ENCODE measurements around the gene TSPAN18.

The TSPAN18 gene

DNA sequence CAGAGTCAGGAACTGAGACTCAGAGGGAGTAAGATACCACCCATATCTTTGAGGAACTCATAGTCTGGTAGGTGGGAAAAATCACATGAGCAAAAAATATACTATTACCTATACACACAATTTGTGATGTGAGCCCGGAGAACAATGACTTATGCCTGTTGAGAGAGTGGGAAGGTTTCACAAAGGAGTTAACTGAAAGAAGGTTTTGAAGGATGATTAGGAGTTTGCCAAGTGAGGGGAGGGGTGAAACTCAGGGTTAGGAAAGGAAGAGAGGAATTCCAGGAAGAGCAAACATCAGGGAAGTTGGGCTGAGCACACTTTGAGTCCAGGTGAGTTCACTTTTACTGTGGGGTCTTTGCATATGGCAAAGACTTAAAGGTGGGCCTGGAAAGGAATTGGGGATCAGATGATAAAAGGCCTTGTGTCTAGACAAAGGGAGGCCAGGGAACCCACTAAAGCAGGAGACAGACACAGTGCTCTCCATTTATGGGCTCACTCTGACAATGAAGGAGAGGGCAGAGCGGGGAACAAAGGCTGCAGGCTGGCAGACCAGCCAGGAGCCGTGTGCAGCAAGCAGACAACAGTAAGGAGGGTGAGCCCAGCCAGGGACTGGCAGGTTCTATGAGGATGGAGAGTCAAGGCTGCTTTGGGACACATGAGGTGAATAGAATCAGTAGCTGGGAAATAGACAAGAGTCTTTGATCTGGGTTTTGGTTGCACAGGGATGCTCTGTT is 33.1 kb downstream of the TSPAN18 start:
- DNase-seq (ENCODE audit: low read depth in 2 of 2) = no peak

DNA sequence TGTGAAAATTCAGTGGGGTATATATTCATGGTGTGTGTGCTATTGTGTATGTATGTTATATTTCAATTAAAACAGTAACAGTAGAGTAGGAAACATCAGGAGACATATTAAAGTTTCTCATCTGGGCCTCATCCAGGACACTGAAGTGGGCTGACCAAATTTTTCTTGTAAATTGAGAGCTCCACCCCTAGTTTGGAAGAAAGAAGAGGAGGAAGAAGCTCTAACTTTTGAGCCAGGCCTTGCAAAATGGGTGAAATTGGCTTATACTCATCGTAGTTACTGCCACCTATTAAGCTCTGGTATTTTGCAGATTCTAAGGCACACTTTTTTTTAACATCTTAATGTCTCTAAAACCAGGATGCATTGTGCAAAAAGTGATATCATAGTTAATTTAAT is 33.7 kb downstream of the TSPAN18 start:
- DNase-seq (ENCODE audit: low read depth in 2 of 2) = no peak

DNA sequence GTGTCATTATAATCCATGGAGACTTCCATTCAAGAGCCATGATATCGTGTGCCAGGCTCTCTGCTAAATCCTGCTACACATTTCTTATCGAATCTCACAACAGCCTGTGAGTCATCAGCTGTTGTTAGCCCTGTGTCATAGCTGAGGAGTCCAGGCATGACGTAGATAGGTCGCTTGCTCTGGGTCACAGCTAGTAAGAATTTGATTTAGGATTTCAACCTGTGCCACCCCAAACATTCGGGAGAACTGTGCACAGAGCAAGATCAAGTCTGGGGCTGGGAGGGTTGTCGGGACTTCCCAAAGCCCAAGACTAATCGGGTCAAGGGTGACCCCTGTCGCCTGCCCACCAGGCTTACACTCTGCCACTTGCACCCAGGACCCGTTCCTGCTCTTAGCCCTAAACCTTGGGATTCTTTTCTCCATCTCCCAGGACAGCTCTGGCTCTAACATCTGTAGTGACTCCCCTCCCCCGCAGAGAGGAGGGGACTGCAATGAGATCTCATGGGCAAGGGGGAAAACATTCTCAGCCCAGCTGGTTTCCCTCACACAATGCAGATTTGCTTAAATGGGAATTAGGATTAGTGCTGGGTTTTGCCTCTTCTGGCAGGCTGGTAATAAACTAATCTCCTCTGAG is 34.3 kb downstream of the TSPAN18 start:
- no peak for DNase-seq (ENCODE audit: low read depth in 2 of 2)

DNA sequence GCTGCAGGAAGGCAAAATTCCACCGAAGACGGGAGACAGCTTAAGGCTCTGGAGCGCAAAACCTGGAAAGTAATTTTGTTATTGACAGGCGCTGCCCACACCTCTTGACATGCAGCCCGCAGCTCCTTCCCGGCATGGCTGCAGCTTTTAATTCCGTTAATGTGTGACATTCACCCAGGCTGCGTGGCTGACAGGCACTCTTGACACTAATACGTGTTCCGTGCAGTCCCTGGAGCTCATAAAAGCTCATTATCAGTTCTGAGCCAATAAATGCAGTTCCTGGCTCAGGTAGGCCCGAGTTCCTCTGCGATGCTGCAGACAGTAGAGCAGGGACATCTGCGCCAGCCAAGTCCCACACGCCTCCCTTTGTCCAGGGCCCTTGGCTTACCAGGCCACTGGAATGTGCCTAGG is 34.8 kb downstream of the TSPAN18 start:
- no peak for DNase-seq (ENCODE audit: low read depth in 2 of 2)

DNA sequence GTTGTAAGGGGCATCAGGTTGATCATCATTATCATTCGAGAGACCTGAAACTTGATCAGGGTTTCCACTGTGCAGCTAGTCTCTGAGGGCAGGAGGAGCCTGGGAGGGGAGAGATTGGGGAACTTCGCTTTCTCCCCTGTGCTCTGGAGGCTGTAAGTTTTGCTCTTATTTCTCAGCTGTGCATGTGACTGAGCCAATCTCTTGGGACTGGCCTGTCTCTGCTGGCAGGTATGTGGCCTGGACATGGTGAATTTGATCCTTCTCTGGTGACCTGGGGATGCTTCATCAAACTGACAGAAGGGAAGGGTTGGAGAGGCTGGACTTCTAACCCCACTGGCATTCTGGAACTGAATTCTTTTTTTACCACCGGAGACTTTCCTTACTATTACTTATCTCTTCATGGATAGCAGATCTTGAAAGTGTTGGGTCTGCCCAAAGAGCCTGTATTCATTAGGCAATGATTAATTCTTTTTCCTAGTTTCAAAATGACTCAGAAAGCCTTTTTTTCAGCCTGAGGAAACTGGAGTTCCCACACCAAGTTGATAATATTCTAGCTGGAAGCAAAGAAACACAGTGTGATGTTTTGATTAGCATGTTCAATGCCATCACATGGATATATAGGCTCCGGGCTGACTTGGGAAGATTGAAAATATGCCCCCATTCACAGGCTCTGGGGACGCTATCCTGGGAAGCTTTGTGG is 36.5 kb downstream of the TSPAN18 start:
- no peak for DNase-seq (ENCODE audit: low read depth in 2 of 2)

DNA sequence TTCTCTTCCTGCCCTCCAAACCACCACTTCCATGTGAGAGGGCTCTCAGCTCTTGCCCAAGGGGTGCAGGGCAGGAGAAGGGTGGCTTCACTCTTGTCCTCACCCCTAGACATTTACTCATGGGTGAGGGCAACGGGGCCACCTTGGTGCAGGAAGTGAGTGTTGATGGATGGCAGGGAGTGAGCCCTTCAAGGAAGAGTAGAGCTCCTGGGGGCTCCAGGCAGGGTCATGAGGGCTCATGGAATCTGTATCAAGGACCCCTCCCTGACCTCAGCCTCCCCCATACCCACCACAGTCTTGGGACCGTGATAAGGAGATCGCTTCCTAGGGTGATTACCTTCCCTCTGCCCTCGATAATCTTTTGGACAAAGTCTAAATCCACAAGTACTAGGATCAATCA is 37.8 kb downstream of the TSPAN18 start:
- no peak for DNase-seq (ENCODE audit: low read depth in 2 of 2)

DNA sequence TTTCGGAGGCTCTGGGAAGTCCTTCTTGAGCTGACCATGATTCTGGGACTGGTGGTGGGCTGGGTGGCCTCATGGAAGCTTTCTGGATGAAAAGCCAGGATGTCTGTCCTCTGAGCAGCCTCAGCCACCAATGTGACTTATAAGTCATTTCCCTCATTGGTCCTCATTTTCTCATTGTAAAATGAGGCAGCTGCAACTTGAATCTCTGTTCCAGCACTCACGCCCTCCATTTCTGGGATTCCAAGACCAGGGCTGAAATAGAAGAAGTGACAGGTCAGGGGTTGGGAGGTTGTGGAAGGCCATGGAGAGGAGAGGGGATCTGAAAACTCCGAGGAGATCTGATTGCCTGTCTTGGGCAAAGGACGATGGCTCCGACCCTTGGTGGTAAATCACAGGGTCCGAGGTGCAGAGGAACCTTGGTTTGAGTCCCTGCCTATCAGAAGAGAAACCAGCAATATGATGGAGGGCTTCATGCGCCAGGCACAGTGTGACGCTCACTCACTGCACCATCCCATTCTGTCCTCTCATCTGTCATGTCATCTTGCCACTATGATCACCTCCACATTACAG is 38.3 kb downstream of the TSPAN18 start:
- no peak for DNase-seq (ENCODE audit: low read depth in 2 of 2)

DNA sequence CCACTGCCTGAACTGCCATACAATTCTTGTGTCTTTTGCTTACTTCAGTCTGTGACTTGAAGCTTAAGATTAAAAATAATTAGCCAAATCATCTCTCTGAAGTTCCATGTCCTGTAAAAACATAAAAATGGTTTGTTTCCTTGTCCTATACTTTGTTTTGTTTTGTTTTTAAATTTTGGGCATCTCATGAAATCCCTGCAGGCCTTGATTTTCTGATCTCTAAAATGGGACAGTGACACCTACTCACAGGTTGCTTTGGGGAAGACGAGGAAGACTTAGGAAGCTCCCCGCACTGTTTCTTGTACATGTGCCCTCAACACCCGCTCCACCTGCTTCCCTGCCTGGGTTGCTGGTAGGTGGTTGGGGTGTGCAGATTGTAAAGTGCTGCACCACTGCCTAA is 38.9 kb downstream of the TSPAN18 start:
- DNase-seq (ENCODE audit: low read depth in 2 of 2) = no peak

DNA sequence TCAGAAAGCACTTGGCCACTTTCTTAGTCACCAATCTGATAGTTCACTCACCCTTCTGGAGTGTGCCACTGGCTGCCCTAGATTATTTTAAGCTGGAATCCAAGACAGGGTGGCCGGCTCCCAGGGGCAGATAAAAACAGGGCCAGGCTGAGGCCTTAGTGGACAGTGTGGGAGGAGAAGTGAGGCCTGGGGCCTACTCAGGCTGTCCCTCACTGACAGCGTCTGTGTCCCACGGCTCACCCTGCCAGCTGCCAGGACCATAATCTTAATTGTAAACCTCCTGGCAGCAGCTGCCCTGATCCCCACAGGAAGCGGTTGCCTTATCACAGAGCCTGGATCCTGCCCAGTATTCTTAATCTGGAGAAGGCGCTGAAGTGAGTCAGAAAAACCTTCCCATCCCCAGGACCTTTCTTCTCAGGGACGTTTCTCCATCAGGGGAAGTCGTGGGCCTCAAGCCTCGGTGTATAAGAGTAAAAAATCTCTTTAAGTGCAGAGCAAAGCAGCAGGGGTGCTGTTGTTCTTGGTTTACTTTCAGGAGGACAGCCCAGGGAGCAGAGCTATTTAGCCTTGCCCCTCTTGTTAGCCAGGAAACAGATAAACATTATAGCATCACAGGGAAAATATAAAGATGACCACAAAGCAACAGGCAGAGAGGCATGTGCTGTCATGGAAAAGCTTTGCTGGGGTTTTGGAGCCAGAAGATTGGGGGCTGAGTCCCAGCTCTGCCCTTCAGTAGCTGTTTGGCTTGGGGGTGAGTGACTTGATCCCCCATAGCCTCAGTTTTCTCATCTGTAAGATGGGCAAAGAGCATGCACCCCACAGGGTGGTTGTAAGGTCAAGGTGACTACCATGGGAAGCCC is 39.6 kb downstream of the TSPAN18 start:
- DNase-seq (ENCODE audit: low read depth in 2 of 2) = no peak

DNA sequence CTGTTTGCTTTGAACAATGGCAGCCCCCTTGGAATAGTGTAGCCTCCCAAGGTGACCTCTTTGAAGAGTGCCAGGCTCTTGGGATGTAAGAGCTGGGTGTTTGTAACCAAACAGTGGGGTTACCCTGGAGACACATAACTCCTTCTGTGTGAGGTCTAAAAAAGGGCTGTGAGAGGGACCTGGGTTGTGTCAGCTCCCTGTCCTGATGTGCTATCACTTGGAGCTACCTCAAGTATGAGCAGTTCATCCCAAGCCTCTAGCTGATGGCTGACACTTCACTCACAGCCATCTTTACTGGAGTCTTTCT is 40.2 kb downstream of the TSPAN18 start:
- no peak for DNase-seq (ENCODE audit: low read depth in 2 of 2)

DNA sequence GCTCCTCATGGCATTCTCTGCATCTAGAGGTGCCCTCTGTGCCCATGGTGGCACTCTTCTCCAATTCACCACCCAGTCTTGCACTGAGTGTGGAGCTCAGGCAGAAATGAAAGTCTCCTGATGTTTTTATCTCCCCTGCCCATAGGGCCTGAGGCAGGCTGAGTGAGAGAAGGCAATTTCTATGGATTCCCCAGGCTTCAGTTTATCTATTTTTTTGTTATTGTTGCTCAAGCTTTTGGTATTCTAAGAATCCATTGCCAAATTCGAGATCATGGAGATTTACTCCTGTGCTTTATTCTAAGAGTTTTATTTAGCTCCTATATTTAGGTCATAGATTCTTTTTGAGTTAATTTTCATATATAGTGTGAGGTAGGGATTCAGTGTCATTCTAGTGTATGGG is 40.7 kb downstream of the TSPAN18 start:
- DNase-seq (ENCODE audit: low read depth in 2 of 2) = no peak

DNA sequence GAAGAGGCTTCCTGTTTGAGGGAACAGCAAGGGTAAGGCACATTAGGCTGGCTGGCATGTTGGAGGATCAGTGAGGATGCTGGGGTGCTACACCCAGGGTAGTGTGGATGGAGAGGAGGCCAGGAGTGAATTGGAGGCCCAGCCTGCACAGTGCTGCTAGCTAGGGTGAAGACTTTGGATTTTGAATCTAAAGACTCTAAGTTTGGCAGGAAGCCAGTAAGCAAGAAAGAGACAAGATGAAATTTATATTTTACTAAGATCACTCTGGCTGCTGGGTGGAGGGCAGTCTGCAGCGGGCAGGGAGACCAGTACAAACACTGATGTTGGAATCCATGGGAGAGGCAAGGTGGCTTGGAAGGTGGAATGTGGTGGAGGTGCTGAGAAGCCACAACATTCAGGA is 43.6 kb downstream of the TSPAN18 start:
- no peak for DNase-seq (ENCODE audit: low read depth in 2 of 2)

DNA sequence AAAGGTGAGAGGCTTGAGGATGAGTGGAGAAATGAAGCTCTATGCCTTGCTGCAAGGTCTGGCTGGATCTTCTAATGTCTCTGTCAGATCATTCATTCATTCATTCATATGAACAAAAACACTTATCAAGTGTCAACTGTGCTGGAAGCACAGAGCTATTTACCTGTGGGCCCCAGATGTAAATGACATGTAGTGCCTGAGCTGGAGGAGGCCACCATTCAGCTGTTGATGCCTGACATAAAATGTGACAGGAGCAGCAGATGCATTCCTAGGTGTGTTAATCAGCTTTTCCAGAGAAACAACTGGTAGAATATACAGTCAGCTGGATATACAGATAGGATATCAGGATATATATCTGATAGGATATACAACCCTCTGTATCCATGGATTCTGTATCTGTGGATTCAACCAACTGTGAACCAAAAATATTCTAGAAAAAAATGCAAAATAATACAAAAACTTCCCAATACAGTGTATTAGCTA is 44.5 kb downstream of the TSPAN18 start:
- DNase-seq (ENCODE audit: low read depth in 2 of 2) = no peak

DNA sequence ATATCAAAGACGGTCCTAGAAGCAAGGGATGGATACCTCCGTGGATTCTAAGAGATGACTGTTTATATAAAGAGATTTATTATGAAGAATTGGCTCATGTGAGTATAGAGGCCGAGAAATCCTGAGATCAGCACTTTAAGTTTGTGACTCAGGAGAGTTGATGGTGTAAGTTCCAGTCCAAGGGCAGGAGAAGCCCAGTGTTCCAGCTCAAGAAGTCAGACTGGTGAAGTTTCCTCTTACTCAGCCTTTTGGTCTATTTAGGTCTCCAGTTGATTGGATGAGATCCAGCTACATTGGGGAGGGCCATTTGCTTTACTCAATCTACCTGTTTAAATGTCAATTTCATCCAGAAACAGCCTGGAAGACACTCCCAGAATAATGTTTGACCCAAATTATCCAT is 45.1 kb downstream of the TSPAN18 start:
- DNase-seq (ENCODE audit: low read depth in 2 of 2) = no peak

DNA sequence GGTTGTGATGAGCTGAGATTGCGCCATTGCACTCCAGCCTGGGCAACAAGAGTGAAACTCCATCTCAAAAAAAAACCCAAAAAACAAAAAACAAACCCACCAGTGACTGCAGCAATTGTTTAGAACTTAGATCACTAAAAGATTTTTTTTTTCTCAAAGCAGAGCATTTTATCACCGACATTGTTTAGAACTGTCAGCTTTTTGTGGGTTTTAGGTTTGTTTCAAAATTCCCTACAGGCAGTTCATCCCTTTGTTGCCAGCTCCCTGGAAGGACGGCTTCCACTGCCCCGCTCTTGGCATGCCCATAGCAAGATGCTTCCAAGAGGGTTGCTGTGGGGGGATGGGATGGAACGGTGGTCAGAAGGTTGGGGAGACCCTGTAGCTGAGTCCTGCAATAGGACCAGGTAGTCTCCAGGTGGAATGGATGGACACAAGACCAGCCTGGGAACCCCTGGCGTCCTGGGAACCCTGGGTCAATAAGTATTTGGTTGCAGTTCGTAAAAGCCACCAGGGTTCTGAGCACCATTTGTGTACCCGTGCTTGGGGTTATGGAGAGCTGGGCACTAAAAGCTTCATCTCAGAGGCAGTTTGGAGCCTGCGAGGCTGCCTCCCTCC is 46.7 kb downstream of the TSPAN18 start:
- no peak for DNase-seq (ENCODE audit: low read depth in 2 of 2)

DNA sequence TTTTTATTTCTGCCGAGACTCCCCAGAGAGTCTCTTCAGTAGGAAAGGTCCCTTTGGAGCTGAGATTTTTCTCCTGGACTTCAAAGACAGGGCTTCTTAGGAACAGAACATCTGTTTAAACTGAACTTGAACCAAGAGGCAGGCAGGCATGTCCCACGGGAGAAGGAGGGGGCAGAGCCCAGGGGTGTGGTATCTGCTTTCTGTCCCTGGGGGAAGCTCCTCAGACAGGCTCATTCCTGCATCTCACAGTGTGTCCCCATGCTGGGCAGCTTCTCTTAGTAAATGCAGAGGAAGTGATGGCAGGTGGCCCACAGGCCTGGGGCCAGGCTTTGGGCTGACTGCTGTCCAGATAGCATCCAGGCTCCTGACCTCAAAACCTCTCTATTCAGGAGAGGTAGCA is 47.3 kb downstream of the TSPAN18 start:
- DNase-seq (ENCODE audit: low read depth in 2 of 2) = no peak

DNA sequence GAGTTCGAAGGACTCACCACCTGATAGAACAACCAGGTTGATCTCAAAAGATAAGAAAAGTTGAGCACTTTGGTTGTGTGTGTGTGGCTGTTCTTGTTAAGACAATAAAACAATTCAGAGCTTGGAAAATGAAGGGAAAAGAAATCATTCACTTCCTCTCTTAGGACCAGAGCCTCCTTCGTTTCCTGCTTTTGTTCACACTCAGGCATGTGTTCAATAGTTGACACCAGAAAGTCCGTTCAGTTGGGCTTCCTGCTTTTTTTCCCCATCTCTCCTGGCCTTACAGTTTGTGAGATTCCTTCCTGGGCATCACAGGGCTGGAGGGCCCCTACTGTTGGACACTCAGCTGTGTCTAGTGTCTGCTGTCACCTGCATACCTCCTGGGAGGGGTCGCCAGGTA is 48.0 kb downstream of the TSPAN18 start:
- no peak for DNase-seq (ENCODE audit: low read depth in 2 of 2)

DNA sequence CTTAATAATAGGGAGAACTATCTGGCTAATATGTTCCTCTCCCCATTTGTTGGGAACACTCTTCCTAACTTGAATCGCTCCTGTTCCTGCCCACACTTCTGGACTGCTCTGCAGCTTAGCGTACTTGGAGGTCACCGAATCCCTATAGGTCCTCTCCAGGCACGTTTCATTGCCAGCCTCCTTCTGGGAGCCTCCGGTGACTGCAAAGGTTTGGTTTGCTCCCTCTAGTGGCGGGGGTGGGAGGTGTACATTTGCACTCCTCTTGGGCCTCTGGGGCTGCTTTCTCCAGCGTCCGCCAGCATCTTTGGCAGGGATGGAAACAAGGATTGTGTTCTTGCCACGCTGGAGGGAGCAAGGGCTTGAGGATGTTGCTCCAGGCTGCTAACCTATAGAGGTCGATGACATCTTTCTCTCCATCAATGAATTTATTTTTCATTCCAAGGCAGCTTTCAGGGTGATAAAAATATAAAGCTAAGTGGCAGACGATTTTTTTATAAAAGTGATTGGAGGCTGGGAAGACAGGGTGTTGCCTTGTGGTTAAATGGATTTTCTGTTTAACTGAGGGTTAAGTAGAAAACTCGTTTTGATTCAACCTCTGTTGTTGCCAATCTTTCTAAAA is 48.7 kb downstream of the TSPAN18 start:
- DNase-seq (ENCODE audit: low read depth in 2 of 2) = peak; percentile 47 to 67

DNA sequence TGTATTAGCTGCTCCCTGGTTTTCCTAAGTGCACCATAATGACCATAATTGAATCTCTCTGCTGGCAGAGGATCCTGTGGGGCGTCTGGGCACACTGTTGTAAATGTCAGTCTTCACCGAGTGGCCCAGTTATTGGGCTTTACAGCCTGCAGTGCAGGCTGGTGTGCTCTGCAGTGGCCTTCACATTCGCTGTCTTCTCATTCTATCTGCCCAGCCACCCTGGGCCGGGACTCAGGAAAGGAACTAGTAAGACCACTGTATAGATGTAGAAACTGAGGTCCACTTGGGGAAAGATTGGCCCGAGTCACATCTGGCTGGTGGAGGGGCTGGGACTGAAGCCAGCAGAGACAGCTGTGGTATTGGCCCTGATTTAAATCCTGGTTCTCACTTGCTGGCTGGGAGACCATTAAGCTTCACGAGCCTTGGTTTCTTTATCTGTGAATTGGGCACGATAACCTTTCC is 49.3 kb downstream of the TSPAN18 start:
- no peak for DNase-seq (ENCODE audit: low read depth in 2 of 2)

DNA sequence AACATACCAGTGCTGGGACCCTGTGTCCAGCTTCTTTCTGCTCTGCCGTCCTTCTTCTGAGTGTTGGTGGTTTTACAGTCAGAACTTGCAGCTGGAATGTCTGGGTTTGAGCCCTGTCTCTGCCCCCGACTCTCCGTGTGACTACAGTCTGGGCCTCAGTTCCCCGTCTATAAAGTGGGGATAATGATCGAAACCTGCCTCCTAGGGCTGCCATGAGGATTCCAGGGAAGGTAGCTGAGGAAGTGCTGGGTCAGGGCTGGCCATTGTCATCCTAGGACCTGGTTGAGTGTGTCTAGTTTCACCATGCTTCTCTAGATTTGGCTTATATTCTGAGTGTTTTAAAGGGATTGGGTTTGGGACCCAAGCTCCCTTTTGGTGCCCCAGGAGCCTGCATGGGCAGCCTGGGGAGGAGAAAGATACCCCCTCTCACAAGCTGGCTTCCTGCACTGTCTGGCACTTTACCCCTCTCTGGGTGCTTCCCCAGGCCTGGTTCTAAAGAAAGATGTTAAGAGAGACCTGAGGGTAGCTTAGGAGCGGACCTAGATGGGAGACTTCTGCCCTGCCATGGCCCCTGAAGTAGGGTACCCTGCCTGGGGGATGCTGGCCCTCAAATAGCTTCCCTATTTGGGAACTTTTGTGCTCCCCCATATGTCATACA is 49.9 kb downstream of the TSPAN18 start:
- no peak for DNase-seq (ENCODE audit: low read depth in 2 of 2)

Measured in stimulated activated CD4-positive, alpha-beta T cell treated with anti-CD3 and anti-CD28 coated beads, Interleukin-15, amount 100 ng/mL, for 48 hours (primary cell).